GM19023 (cell line): ENCODE measurements around the gene POU2F2.
"Not testable (repeated sequence)": the region's sequence is repeated elsewhere in the genome, so short reads cannot be mapped to it uniquely, and the experiment has no call there.

ENCODE experiments used
- ATAC-seq: cut with Tn5 transposase; IDR thresholded peaks from one replicate; pipeline ENCODE4 v1.9.1; 2021; ENCODE audit warnings: mild to moderate bottlenecking, moderate library complexity; ENCODE audit not compliant: unreplicated experiment

POU2F2 gene

GRCh38 chr19:42105368-42105767, 26.9 kb downstream of the POU2F2 start:
- ATAC-seq = no peak

GRCh38 chr19:42102877-42103276, 29.4 kb downstream of the POU2F2 start:
- no peak for ATAC-seq

GRCh38 chr19:42100241-42100640, 32.0 kb downstream of the POU2F2 start:
- ATAC-seq = not testable (repeated sequence)

GRCh38 chr19:42099336-42099925, 32.8 kb downstream of the POU2F2 start:
- ATAC-seq = no peak

GRCh38 chr19:42098781-42099180, 33.5 kb downstream of the POU2F2 start:
- no peak for ATAC-seq

- ATAC-seq = no peak
Observed at GRCh38 chr19:42097461-42097860, 34.8 kb downstream of the POU2F2 start.

- ATAC-seq = no peak
Observed at GRCh38 chr19:42096255-42096837, 35.9 kb downstream of the POU2F2 start.

GRCh38 chr19:42095814-42096230, 36.4 kb downstream of the POU2F2 start:
- ATAC-seq = no peak

- no peak for ATAC-seq
Observed at GRCh38 chr19:42095142-42095813, 37.0 kb downstream of the POU2F2 start.

GRCh38 chr19:42093926-42094325, 38.3 kb downstream of the POU2F2 start:
- no peak for ATAC-seq

GRCh38 chr19:42093505-42093904, 38.7 kb downstream of the POU2F2 start:
- ATAC-seq = no peak

GRCh38 chr19:42092350-42092749, 39.9 kb downstream of the POU2F2 start:
- no peak for ATAC-seq

GRCh38 chr19:42091742-42092141, 40.5 kb downstream of the POU2F2 start:
- ATAC-seq = no peak

GRCh38 chr19:42091300-42091699, 40.9 kb downstream of the POU2F2 start:
- no peak for ATAC-seq

GRCh38 chr19:42090672-42091071, 41.6 kb downstream of the POU2F2 start:
- ATAC-seq = no peak

GRCh38 chr19:42089772-42090171, 42.5 kb downstream of the POU2F2 start:
- ATAC-seq = no peak

- no peak for ATAC-seq
Observed at GRCh38 chr19:42089191-42089750, 43.0 kb downstream of the POU2F2 start.

- no peak for ATAC-seq
Observed at GRCh38 chr19:42088471-42089190, 43.6 kb downstream of the POU2F2 start.

GRCh38 chr19:42086770-42087550, 45.3 kb downstream of the POU2F2 start:
- no peak for ATAC-seq

GRCh38 chr19:42086188-42086736, 46.0 kb downstream of the POU2F2 start:
- ATAC-seq = no peak
